OCI-LY1 (cell line): ENCODE data around the gene ADORA3.
"Not testable (repeated sequence)": the region's sequence is repeated elsewhere in the genome, so short reads cannot be mapped to it uniquely, and the experiment has no call there.

ENCODE experiments used
- H2AFZ ChIP-seq: fragments of 200-600 bp; sonication (generic), shearing (Covaris generic); 2 replicates; pipeline ENCODE4 v1.6.0; 2014; ENCODE audit warnings: antibody characterized with exemption, mild to moderate bottlenecking, low read length
- H3F3A ChIP-seq: fragments of 200-600 bp; sonication (generic), shearing (Covaris generic); 2 replicates; pipeline ENCODE4 v1.6.0; 2014; ENCODE audit warnings: mild to moderate bottlenecking, antibody characterized with exemption, low read length, moderate library complexity; ENCODE audit not compliant: insufficient read depth
- H3K27ac ChIP-seq: fragments of 200-600 bp; sonication (generic); 2 replicates; pipeline ENCODE4 v1.5.1; 2014; ENCODE audit warnings: low read length, mixed run types, mild to moderate bottlenecking, low read depth; ENCODE audit not compliant: poor library complexity, severe bottlenecking
- H3K27me3 ChIP-seq: fragments of 200-600 bp; sonication (generic); 2 replicates; pipeline ENCODE4 v1.6.0; 2014; ENCODE audit warnings: antibody characterized with exemption, mild to moderate bottlenecking, low read length, moderate library complexity; ENCODE audit not compliant: insufficient read depth
- H3K36me3 ChIP-seq: fragments of 200-600 bp; sonication (generic); 2 replicates; pipeline ENCODE4 v1.6.1; 2014; ENCODE audit warnings: mild to moderate bottlenecking, antibody characterized with exemption, low read length, moderate library complexity, mixed read lengths; ENCODE audit not compliant: insufficient read depth
- H3K4me1 ChIP-seq: fragments of 200-600 bp; sonication (generic); 2 replicates; pipeline ENCODE4 v1.5.1; 2014; ENCODE audit warnings: mild to moderate bottlenecking, low read length, moderate library complexity; ENCODE audit not compliant: insufficient read depth, severe bottlenecking
- H3K4me2 ChIP-seq: fragments of 200-600 bp; sonication (generic), shearing (Covaris generic); 2 replicates; pipeline ENCODE4 v1.6.1; 2014; ENCODE audit warnings: low read length
- H3K4me3 ChIP-seq: fragments of 200-600 bp; sonication (generic); 2 replicates; pipeline ENCODE4 v1.5.1; 2014; ENCODE audit warnings: low read length, low read depth, mild to moderate bottlenecking, mixed read lengths; ENCODE audit not compliant: poor library complexity, severe bottlenecking
- H3K79me2 ChIP-seq: fragments of 200-600 bp; shearing (Covaris generic); 2 replicates; pipeline ENCODE4 v1.6.1; 2016; ENCODE audit warnings: mixed run types, low read length, mixed read lengths; ENCODE audit not compliant: insufficient read depth
- H3K9ac ChIP-seq: fragments of 200-600 bp; sonication (generic), shearing (Covaris generic); 2 replicates; pipeline ENCODE4 v1.6.1; 2014; ENCODE audit warnings: mild to moderate bottlenecking, low read length, mixed read lengths
- H3K9me2 ChIP-seq: fragments of 200-600 bp; sonication (generic), shearing (Covaris generic); 2 replicates; pipeline ENCODE4 v1.6.1; 2014; ENCODE audit warnings: low read depth, mild to moderate bottlenecking, low read length, mixed read lengths
- H3K9me3 ChIP-seq: fragments of 200-600 bp; shearing (Covaris generic); 2 replicates; pipeline ENCODE4 v1.6.1; 2014; ENCODE audit warnings: low read length, mixed read lengths
- H4K20me1 ChIP-seq: fragments of 200-600 bp; sonication (generic), shearing (Covaris generic); 2 replicates; pipeline ENCODE4 v1.6.0; 2016; ENCODE audit warnings: mild to moderate bottlenecking, low read length; ENCODE audit not compliant: insufficient read depth
- EZH2 ChIP-seq: fragments of 200-600 bp; sonication (generic), shearing (Covaris generic); IDR thresholded peaks from 2 replicates; pipeline ENCODE4 v1.8.0; 2017; ENCODE audit warnings: borderline replicate concordance, mixed run types, mild to moderate bottlenecking, antibody characterized with exemption, low read length, moderate library complexity, mixed read lengths
- TF ChIP-seq, protein P1 (sequence below): fragments of 200-600 bp; sonication (generic), shearing (Covaris generic); IDR thresholded peaks from 2 replicates; pipeline ENCODE4 v1.5.1; 2017; ENCODE audit warnings: mild to moderate bottlenecking, antibody characterized with exemption, low read length, moderate library complexity, mixed read lengths

ADORA3 gene

DNA sequence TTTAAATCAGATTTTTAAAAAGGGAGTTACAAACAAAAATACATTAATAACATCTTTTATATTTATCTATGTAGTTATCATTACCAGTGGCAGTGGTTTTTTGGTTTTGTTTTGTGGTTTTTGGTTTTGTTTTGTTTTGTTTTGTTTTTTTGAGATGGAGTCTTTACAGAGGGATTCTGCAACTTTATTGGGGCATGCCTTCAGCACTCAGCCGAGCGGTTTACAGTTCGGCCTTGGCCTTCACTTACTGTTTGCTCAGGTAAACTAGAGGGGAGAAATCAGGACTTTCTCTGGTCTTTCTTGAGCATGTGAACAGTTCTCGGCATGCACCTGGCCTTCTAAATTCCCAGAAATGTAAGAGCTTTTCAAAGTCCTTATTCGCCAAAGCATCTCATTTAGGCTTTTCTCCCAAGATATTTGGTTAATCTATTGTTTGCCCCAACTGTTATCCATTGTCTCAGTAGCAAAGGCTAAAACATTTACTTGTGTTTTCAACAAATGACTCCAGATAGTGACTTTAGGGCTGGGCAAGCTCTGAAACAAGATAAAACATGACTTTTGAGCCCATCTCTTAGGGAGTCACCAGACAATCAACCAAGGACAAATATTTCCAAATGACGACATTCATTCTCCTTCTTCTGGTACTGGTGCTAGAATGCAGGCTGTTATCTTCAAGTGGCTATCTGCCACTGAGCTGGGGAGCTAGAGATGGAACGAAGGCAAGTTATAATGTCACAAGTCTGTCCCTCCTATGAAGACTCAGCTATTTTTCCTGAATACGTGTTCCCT is 48.4 kb upstream of the ADORA3 start:
- H4K20me1 ChIP-seq, result no peaks in the 10 kb centered on the region
- H3K4me1 ChIP-seq, result no peaks in the 10 kb centered on the region
- no peaks in the 10 kb centered on the region for H3K27me3 ChIP-seq

GRCh38 chr1:111547786-111548185 is 44.4 kb upstream of the ADORA3 start:
- H3K27ac ChIP-seq, H3K9me3 ChIP-seq, H2AFZ ChIP-seq, H3K27me3 ChIP-seq, H3K4me2 ChIP-seq, H3K36me3 ChIP-seq, H3F3A ChIP-seq, H4K20me1 ChIP-seq, H3K79me2 ChIP-seq, H3K4me1 ChIP-seq, H3K9me2 ChIP-seq, H3K4me3 ChIP-seq, H3K9ac ChIP-seq: not testable (repeated sequence)

More for the DNA sequence above, 48.4 kb upstream of the ADORA3 start:
- Histone ChIP-seq H3K36me3 (no peaks in the 10 kb centered on the region), H2AFZ (no peak overlapping the region), H3F3A (no peaks in the 10 kb centered on the region), H3K27ac (no peak overlapping the region), H3K4me2 (no peak overlapping the region), H3K9ac (no peak overlapping the region), H3K79me2 (no peaks in the 10 kb centered on the region), H3K4me3 (no peak overlapping the region), H3K9me2 (no peaks in the 10 kb centered on the region), H3K9me3 (no peaks in the 10 kb centered on the region)
- TF ChIP-seq, protein P1, sequence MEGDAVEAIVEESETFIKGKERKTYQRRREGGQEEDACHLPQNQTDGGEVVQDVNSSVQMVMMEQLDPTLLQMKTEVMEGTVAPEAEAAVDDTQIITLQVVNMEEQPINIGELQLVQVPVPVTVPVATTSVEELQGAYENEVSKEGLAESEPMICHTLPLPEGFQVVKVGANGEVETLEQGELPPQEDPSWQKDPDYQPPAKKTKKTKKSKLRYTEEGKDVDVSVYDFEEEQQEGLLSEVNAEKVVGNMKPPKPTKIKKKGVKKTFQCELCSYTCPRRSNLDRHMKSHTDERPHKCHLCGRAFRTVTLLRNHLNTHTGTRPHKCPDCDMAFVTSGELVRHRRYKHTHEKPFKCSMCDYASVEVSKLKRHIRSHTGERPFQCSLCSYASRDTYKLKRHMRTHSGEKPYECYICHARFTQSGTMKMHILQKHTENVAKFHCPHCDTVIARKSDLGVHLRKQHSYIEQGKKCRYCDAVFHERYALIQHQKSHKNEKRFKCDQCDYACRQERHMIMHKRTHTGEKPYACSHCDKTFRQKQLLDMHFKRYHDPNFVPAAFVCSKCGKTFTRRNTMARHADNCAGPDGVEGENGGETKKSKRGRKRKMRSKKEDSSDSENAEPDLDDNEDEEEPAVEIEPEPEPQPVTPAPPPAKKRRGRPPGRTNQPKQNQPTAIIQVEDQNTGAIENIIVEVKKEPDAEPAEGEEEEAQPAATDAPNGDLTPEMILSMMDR, result no peak
- TF ChIP-seq EZH2, result no peak

GRCh38 chr1:111542187-111542586 is 38.8 kb upstream of the ADORA3 start:
- H2AFZ ChIP-seq, result no peak overlapping the region
- H3K36me3 ChIP-seq, result no peaks in the 10 kb centered on the region

More at GRCh38 chr1:111542187-111542586, 38.8 kb upstream of the ADORA3 start:
- Histone ChIP-seq H3K4me2 (no peak overlapping the region), H3F3A (no peaks in the 10 kb centered on the region), H3K9me3 (no peaks in the 10 kb centered on the region), H3K27me3 (0 out of 2 replicates have a peak, but pooled peaks cover 4% of the 10 kb centered on the region), H3K4me3 (no peak overlapping the region), H4K20me1 (no peaks in the 10 kb centered on the region), H3K9me2 (no peaks in the 10 kb centered on the region), H3K9ac (no peak overlapping the region), H3K4me1 (no peaks in the 10 kb centered on the region), H3K79me2 (no peaks in the 10 kb centered on the region), H3K27ac (no peak overlapping the region)
- TF ChIP-seq EZH2, result no peak
- TF ChIP-seq, protein P1, result no peak
